OCI-LY1 (cell line): Measurements from ENCODE around the gene B3GNT3.

ENCODE experiments used
- EZH2 ChIP-seq: fragments of 200-600 bp; sonication (generic), shearing (Covaris generic); IDR thresholded peaks from 2 replicates; pipeline ENCODE4 v1.8.0; 2017; ENCODE audit warnings: borderline replicate concordance, mixed run types, mild to moderate bottlenecking, antibody characterized with exemption, low read length, moderate library complexity, mixed read lengths
- TF ChIP-seq, protein P1 (sequence below): fragments of 200-600 bp; sonication (generic), shearing (Covaris generic); IDR thresholded peaks from 2 replicates; pipeline ENCODE4 v1.5.1; 2017; ENCODE audit warnings: mild to moderate bottlenecking, antibody characterized with exemption, low read length, moderate library complexity, mixed read lengths

DNA sequence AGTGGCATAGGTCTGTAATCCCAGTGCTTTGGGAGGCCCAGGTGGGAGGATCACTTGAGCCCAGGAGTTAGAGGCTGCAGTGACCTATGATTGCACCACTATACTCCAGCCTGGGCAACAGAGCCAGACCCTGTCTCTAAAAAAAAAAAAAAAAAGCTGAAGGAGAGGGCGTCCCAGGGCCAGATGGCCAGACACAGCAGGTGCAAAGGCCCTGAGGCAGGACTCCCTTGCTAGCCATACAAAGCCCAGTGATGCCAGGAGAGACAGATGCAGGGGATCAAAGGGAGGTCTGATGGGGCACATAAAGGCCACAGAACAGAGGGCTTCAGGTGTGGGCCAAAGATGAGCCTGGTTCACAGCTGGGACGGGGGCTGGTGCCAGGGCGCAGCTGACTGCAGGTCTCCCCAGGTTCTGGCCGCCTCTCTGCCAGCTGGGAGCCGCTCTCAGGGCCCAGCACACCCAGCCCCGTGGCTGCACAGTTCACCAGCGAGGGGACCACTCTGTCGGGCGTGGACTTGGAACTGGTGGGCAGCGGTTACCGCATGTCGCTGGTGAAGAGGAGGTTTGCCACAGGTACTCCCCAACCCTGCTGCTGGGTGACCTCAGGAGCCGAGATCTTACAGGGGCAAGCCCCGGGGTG, 7.5 kb upstream of the B3GNT3 start:
- TF ChIP-seq, protein P1, sequence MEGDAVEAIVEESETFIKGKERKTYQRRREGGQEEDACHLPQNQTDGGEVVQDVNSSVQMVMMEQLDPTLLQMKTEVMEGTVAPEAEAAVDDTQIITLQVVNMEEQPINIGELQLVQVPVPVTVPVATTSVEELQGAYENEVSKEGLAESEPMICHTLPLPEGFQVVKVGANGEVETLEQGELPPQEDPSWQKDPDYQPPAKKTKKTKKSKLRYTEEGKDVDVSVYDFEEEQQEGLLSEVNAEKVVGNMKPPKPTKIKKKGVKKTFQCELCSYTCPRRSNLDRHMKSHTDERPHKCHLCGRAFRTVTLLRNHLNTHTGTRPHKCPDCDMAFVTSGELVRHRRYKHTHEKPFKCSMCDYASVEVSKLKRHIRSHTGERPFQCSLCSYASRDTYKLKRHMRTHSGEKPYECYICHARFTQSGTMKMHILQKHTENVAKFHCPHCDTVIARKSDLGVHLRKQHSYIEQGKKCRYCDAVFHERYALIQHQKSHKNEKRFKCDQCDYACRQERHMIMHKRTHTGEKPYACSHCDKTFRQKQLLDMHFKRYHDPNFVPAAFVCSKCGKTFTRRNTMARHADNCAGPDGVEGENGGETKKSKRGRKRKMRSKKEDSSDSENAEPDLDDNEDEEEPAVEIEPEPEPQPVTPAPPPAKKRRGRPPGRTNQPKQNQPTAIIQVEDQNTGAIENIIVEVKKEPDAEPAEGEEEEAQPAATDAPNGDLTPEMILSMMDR, result no peak
- TF ChIP-seq EZH2, result no peak
